Activated CD4-positive, alpha-beta T cell treated with anti-CD3 and anti-CD28 coated beads, Interleukin-2, amount 10 ng/mL, durations not matched to agents 24 days and 14 days (primary cell): ENCODE data around the gene ZNF506. TPM values are rescaled to one million over a fixed set of nuclear protein-coding genes. Genes with fewer than 3 reads are reported as not detected.
A peak's percentile ranks its signal among the peaks of the same experiment; 100 is the strongest.
"Not testable (repeated sequence)": the region's sequence is repeated elsewhere in the genome, so short reads cannot be mapped to it uniquely, and the experiment has no call there.

Experiments used
- DNase-seq: peaks from one replicate; pipeline ENCODE4 v3.0.0; 2022
- H3K27ac Mint-ChIP-seq: one replicate; pipeline ENCODE4 v1.8.0; 2022; ENCODE audit warnings: mild to moderate bottlenecking, mixed read lengths
- H3K27me3 Mint-ChIP-seq: one replicate; pipeline ENCODE4 v1.8.0; 2022; ENCODE audit warnings: mixed read lengths
- H3K36me3 Mint-ChIP-seq: one replicate; pipeline ENCODE4 v1.8.0; 2022; ENCODE audit warnings: low read depth, mild to moderate bottlenecking, mixed read lengths
- H3K4me1 Mint-ChIP-seq: one replicate; pipeline ENCODE4 v1.8.0; 2021; ENCODE audit warnings: mixed read lengths
- H3K4me3 Mint-ChIP-seq: one replicate; pipeline ENCODE4 v1.8.0; 2022; ENCODE audit warnings: mild to moderate bottlenecking, moderate library complexity, mixed read lengths
- H3K9me3 Mint-ChIP-seq: one replicate; pipeline ENCODE4 v1.8.0; 2021; ENCODE audit warnings: mixed read lengths
- intact Hi-C: fragments of 100-400 bp; cut with micrococcal nuclease; formaldehyde crosslinking; loops from one replicate; pipeline ENCODE4 v1.15.1; 2023
- total RNA-seq: library from RNA; stranded (reverse); gene quantifications from 2 replicates; pipeline ENCODE4 v1.2.3, GENCODE V29; 2022

The ZNF506 gene
- total RNA-seq, 1 donor from 2014 or later: 13.3 TPM

DNA sequence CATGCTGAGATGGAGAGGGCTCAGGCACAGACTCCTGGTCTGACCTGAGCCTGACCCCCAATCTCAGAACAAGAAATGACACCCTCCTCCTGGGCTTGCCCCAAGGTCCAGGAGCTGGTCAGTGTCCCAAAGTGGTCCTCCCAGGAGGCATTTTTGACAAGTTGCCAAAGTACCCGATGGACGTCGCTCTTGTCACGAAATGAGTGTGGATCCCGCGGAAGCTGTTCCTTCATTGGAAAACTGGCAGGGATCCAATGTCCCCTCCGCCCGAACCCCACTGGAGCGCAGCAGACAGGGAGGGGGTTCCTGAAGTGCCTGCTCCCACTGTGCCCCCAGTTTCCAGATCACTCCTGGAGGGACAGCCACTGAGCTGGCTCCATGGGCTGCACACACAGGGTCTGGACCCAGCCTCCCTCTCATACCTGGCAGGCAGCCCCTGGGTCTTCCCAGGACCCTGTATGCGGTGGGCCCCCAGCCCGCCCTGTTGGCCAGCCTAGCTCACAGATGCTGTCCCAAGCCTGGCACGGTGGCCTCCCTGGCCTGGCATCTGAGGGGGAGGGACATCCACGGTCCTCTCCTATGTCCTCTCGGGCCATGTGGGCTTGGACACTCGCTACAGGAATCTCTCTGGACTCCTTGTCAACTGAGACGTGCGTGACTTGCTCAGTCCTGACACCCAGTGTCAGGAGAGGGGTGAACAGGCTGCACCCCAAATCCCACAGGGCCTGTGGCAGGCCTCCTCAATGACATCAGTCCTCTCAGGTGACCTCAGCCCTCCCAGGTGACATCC, 75.9 kb downstream of the ZNF506 start:
- H3K4me3 Mint-ChIP-seq: no peak overlapping the region
- H3K36me3 Mint-ChIP-seq: no peaks in the 10 kb centered on the region
- no peak overlapping the region for H3K27ac Mint-ChIP-seq
- no peaks in the 10 kb centered on the region for H3K4me1 Mint-ChIP-seq
- DNase-seq: peak; percentile 53
- no peaks in the 10 kb centered on the region for H3K9me3 Mint-ChIP-seq
- no peaks in the 10 kb centered on the region for H3K27me3 Mint-ChIP-seq
- intact Hi-C loops: no loop called here

DNA sequence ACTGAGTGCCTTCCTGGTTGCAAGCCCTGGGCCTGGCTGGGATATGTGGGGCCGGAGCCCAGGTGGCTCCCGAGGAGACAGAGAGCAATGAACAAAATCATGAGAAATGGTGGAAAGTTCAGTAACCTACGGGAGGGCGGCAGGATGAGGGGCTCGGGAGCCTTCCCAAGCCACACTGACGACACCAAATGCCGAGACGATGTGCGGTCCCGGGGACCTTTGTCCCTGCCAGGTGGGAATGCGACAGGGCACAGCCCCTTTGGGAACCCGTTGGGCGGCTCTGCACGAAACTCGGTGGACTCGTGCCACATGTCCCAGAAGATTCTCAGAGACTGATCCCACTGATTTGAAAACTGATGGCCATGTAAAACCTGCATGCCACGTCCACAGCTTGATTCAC, 76.9 kb downstream of the ZNF506 start:
- no peaks in the 10 kb centered on the region for H3K36me3 Mint-ChIP-seq
- intact Hi-C loops: no loop called here
- no peaks in the 10 kb centered on the region for H3K9me3 Mint-ChIP-seq
- no peak for DNase-seq
- no peaks in the 10 kb centered on the region for H3K4me1 Mint-ChIP-seq
- H3K4me3 Mint-ChIP-seq: no peak overlapping the region
- no peak overlapping the region for H3K27ac Mint-ChIP-seq
- no peaks in the 10 kb centered on the region for H3K27me3 Mint-ChIP-seq

DNA sequence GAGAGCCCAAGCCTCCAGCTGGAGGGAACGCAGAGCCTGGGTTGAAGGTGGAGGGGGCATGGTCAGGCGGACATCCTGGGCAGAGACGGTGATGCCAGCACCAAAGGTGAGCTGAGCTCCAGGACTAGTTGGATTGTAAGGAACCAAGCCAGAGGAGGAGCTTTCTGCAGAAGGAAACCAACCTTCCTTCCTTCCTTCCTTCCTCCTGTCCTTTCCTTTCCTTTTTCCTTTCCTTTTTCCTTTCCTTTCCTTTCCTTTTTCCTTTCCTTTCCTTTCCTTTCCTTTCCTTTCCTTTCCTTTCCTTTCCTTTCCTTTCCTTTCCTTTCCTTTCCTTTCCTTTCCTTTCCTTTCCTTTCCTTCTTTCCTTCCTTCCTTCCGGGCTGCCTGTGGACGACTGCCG, 77.6 kb downstream of the ZNF506 start:
- H3K4me1 Mint-ChIP-seq, H3K9me3 Mint-ChIP-seq, H3K27me3 Mint-ChIP-seq, H3K4me3 Mint-ChIP-seq, H3K27ac Mint-ChIP-seq, H3K36me3 Mint-ChIP-seq, intact Hi-C loops, DNase-seq: not testable (repeated sequence)

DNA sequence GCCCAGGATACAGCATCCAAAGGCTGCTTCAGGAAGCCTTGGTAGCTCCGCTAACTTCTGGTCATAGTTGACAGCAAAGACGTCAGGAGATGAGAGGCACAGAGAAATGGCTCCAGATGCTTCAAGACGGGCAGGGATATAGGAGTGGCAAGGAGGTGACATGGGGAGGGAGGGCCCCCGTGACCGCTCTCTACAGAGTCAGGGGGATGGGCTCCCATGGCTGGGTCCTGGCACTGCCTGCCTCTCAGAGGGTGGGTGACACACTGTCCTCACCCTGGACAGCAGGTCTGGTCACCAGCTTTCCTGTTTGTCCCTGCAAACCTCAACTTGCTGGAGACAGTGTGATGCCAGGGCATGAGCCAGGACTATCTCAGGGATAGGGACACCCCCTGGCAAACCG, 78.4 kb downstream of the ZNF506 start:
- H3K27ac Mint-ChIP-seq: no peak overlapping the region
- H3K36me3 Mint-ChIP-seq: no peaks in the 10 kb centered on the region
- no peak overlapping the region for H3K4me3 Mint-ChIP-seq
- intact Hi-C loops: no loop called here
- H3K9me3 Mint-ChIP-seq: no peaks in the 10 kb centered on the region
- no peaks in the 10 kb centered on the region for H3K4me1 Mint-ChIP-seq
- peak; percentile 47 for DNase-seq
- no peaks in the 10 kb centered on the region for H3K27me3 Mint-ChIP-seq

DNA sequence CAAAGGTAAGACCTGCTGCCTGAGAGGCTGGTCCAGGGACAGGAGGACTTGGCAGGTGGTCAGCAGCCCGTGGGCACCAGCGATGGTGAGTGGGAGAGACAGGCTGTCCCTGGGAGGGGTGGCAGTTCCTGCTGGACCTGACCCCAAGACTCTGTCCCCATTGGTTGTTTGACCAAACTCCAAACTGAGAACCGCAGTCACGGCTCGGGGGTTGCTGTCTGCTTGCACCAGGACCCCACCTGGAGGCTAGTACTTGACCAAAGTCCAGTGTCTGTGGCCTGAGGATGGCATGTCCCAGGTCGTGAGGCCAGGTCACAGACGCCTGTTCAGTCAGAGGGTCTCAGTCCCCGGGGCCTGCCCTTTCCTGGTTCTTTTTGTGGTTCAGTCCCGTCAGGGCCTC, 78.8 kb downstream of the ZNF506 start:
- no peak for DNase-seq
- Mint-ChIP-seq H3K27ac (no peak overlapping the region), H3K27me3 (no peaks in the 10 kb centered on the region), H3K36me3 (no peaks in the 10 kb centered on the region), H3K4me3 (no peak overlapping the region), H3K9me3 (no peaks in the 10 kb centered on the region), H3K4me1 (no peaks in the 10 kb centered on the region)
- intact Hi-C loops: no loop called here

Other genes with a start within 250 kb of the ZNF506 start
- 19.2 and 20.5 TPM in 2 replicates for gene PBX4, start 203.1 kb downstream of the ZNF506 start, total RNA-seq
- gene LPAR2, start 193.5 kb downstream of the ZNF506 start, total RNA-seq: 21.9 and 23.9 TPM in 2 replicates
- gene GMIP, start 178.1 kb downstream of the ZNF506 start, total RNA-seq: 56.1 and 61.2 TPM in 2 replicates
- gene ATP13A1, start 158.1 kb downstream of the ZNF506 start, total RNA-seq: 85.9 and 89.2 TPM in 2 replicates
- 44.2 and 45.5 TPM in 2 replicates for gene ZNF101, start 152.9 kb downstream of the ZNF506 start, total RNA-seq
- 4.7 and 4.8 TPM in 2 replicates for gene ZNF14, start 88.6 kb downstream of the ZNF506 start, total RNA-seq
- gene ZNF253, start 44.1 kb upstream of the ZNF506 start, total RNA-seq: 8.0 and 9.4 TPM in 2 replicates
- 7.2 and 8.3 TPM in 2 replicates for gene ZNF93, start 79.2 kb upstream of the ZNF506 start, total RNA-seq
- 4.7 and 6.5 TPM in 2 replicates for gene ZNF682, start 217.8 kb upstream of the ZNF506 start, total RNA-seq